DND-41 (cell line): ENCODE results near the gene LIN9.

ENCODE experiments used
- EZH2 ChIP-seq: IDR thresholded peaks from 3 replicates; pipeline ENCODE4 v1.6.1; 2012; ENCODE audit warnings: borderline replicate concordance, low read depth, mild to moderate bottlenecking, moderate library complexity, low read length, inconsistent platforms; ENCODE audit not compliant: severe bottlenecking
- TF ChIP-seq, protein P1 (sequence below): IDR thresholded peaks from 2 replicates; pipeline ENCODE4 v1.5.1; 2012; ENCODE audit warnings: borderline replicate concordance, low read length, moderate library complexity, mild to moderate bottlenecking; ENCODE audit not compliant: poor library complexity, severe bottlenecking; ENCODE audit errors: extremely low read depth

DNA sequence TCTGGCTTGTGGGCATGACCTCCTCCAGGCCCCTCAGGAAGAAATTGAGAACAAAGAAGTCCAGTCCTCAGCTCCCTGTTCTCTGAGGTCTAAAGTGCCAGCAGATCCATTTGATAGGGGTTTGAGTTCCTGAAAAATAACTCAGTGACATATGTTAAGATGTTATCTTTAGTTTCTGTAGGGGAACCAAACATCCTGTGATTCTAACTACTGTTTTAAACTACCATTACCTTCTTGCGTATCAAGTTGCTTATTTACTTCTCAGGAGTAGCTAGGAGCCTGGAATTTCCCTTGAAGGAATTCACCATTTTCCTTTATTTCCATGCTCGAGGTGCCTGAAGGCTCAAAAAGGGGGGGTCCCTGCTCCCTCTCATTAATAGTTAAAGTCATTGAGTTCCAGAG is 18.8 kb upstream of the LIN9 start:
- TF ChIP-seq, protein P1, sequence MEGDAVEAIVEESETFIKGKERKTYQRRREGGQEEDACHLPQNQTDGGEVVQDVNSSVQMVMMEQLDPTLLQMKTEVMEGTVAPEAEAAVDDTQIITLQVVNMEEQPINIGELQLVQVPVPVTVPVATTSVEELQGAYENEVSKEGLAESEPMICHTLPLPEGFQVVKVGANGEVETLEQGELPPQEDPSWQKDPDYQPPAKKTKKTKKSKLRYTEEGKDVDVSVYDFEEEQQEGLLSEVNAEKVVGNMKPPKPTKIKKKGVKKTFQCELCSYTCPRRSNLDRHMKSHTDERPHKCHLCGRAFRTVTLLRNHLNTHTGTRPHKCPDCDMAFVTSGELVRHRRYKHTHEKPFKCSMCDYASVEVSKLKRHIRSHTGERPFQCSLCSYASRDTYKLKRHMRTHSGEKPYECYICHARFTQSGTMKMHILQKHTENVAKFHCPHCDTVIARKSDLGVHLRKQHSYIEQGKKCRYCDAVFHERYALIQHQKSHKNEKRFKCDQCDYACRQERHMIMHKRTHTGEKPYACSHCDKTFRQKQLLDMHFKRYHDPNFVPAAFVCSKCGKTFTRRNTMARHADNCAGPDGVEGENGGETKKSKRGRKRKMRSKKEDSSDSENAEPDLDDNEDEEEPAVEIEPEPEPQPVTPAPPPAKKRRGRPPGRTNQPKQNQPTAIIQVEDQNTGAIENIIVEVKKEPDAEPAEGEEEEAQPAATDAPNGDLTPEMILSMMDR, result no peak
- TF ChIP-seq EZH2, result no peak
